Measurements from ENCODE around the gene SLAMF9. TPM values are rescaled to one million over a fixed set of nuclear protein-coding genes. Genes with fewer than 3 reads are reported as not detected.

Gene SLAMF9
- total RNA-seq, 4 donors from 2014 or later, result not detected

- no peaks in the 10 kb centered on the region for H3K27me3 ChIP-seq
- no peaks in the 10 kb centered on the region for H3K4me1 ChIP-seq
- TF ChIP-seq, protein P1, sequence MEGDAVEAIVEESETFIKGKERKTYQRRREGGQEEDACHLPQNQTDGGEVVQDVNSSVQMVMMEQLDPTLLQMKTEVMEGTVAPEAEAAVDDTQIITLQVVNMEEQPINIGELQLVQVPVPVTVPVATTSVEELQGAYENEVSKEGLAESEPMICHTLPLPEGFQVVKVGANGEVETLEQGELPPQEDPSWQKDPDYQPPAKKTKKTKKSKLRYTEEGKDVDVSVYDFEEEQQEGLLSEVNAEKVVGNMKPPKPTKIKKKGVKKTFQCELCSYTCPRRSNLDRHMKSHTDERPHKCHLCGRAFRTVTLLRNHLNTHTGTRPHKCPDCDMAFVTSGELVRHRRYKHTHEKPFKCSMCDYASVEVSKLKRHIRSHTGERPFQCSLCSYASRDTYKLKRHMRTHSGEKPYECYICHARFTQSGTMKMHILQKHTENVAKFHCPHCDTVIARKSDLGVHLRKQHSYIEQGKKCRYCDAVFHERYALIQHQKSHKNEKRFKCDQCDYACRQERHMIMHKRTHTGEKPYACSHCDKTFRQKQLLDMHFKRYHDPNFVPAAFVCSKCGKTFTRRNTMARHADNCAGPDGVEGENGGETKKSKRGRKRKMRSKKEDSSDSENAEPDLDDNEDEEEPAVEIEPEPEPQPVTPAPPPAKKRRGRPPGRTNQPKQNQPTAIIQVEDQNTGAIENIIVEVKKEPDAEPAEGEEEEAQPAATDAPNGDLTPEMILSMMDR (IDR thresholded peaks at IDR 0.05), result no peak
- TF ChIP-seq POLR2A (IDR thresholded peaks at IDR 0.05), result no peak
- intact Hi-C loops (cut with DNase I), result no loop called here
- WGBS, 2 donors, result 61 to 67% methylated on average over 2 of the region's 2 CpGs
- H3K27ac ChIP-seq, result no peak overlapping the region
- no peaks in the 10 kb centered on the region for H3K36me3 ChIP-seq
- H3K9me3 ChIP-seq, result no peaks in the 10 kb centered on the region
- peak; percentile 25 to 41 for DNase-seq
- no peak overlapping the region for H3K4me3 ChIP-seq (replicated peaks in 1 of 3)
Measured at GRCh38 chr1:159993911-159994310, 39.9 kb upstream of the SLAMF9 start.

GRCh38 chr1:159992161-159992560, 38.1 kb upstream of the SLAMF9 start:
- WGBS, 2 donors, result 82 to 84% methylated on average over 1 of the region's 1 CpG
- Histone ChIP-seq H3K27ac (no peak overlapping the region), H3K4me1 (no peaks in the 10 kb centered on the region), H3K27me3 (no peaks in the 10 kb centered on the region), H3K36me3 (no peaks in the 10 kb centered on the region), H3K4me3 (replicated peaks in 1 of 3) (no peak overlapping the region), H3K9me3 (no peaks in the 10 kb centered on the region)
- no peak for DNase-seq
- intact Hi-C loops (cut with DNase I), result no loop called here
- no peak for TF ChIP-seq POLR2A (IDR thresholded peaks at IDR 0.05)
- TF ChIP-seq, protein P1 (IDR thresholded peaks at IDR 0.05), result no peak

DNA sequence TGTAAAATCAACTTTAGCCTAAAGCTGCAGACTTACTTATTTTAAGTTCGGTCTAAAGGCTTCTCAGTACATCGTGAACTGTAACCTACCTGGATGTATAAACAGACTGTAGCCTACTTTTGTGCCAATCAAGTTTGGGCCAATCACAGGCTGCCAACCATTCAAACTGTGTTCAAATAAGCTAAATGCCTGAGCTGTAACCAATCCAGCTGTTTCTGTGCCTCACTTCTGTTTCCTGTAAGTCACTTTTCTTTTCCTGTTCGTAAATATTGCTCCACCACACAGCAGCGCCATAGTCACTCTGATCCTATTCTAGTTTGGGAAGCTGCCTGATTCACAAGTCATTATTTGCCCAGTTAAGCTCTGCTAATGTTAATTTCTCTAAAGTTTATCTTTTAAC, 37.5 kb upstream of the SLAMF9 start:
- no peak overlapping the region for H3K27ac ChIP-seq

DNA sequence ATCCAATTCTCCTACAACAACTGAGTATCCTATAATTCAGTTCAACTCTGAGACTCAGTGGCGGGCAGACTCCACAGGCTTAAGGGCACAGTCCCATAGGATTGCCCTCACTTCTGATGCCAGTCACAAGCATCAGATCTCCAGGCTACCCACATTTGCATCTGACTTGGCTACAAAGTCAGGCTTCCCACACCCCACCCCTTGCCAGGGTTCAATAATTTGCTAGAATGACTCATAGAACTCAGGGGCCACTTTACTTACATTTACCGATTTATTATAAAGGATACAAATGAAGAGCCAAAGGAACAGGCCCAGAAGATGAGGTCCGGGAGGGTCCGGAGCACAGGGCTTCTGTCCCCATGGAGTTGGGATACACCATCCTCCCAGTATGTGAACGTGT, 36.0 kb upstream of the SLAMF9 start:
- intact Hi-C loops (cut with DNase I), result no loop called here
- no peaks in the 10 kb centered on the region for H3K27me3 ChIP-seq
- H3K27ac ChIP-seq, result no peak overlapping the region
- H3K4me3 ChIP-seq (replicated peaks in 1 of 3), result no peak overlapping the region
- H3K4me1 ChIP-seq, result no peaks in the 10 kb centered on the region
- DNase-seq, result no peak
- TF ChIP-seq, protein P1 (IDR thresholded peaks at IDR 0.05), result no peak
- no peak for TF ChIP-seq POLR2A (IDR thresholded peaks at IDR 0.05)
- WGBS, 2 donors, result 87 to 90% methylated on average over 5 of the region's 5 CpGs
- no peaks in the 10 kb centered on the region for H3K36me3 ChIP-seq
- no peaks in the 10 kb centered on the region for H3K9me3 ChIP-seq

More for the DNA sequence above, 37.5 kb upstream of the SLAMF9 start:
- DNase-seq, result no peak
- no peaks in the 10 kb centered on the region for H3K27me3 ChIP-seq
- no peak overlapping the region for H3K4me3 ChIP-seq (replicated peaks in 1 of 3)
- WGBS, 2 donors, result 72 to 74% methylated on average over 4 of the region's 4 CpGs
- no peaks in the 10 kb centered on the region for H3K9me3 ChIP-seq
- TF ChIP-seq, protein P1 (IDR thresholded peaks at IDR 0.05), result no peak
- TF ChIP-seq POLR2A (IDR thresholded peaks at IDR 0.05), result no peak
- intact Hi-C loops (cut with DNase I), result no loop called here
- H3K4me1 ChIP-seq, result no peaks in the 10 kb centered on the region
- no peaks in the 10 kb centered on the region for H3K36me3 ChIP-seq

DNA sequence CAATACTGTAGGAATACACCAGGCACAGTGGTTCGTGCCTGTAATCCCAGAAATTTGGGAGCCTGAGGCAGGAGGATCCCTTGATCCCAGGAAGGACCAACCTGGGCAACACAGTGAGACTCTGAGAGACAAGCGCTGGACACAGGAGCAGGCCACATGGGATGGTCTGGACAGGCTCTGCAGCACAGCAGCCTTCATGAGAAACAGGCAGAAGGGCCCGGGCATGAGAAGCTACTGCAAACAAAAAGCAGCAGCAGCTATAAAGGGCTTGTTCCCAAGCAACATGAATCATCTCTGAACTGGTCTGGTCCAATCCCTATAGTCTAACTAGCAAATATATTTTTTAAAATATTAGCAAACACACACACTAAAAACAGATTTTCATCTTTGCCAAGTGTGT, 35.5 kb upstream of the SLAMF9 start:
- Histone ChIP-seq H3K4me3 (replicated peaks in 1 of 3) (no peak overlapping the region), H3K27me3 (no peaks in the 10 kb centered on the region), H3K4me1 (no peaks in the 10 kb centered on the region), H3K36me3 (no peaks in the 10 kb centered on the region), H3K9me3 (no peaks in the 10 kb centered on the region), H3K27ac (no peak overlapping the region)
- no peak for TF ChIP-seq POLR2A (IDR thresholded peaks at IDR 0.05)
- TF ChIP-seq, protein P1 (IDR thresholded peaks at IDR 0.05), result no peak
- DNase-seq, result no peak
- 80 to 94% methylated on average over 3 of the region's 3 CpGs for WGBS, 2 donors
- intact Hi-C loops (cut with DNase I), result no loop called here

Data from thyroid gland (tissue), 4 donors.